Endothelial cell (in vitro differentiated cells): Measurements from ENCODE around the gene CPA5. TPM values are rescaled to one million over a fixed set of nuclear protein-coding genes. Genes with fewer than 3 reads are reported as not detected.

Experiments used
- DNase-seq: peaks from one replicate; pipeline ENCODE4 v3.0.0; 2021; ENCODE audit warnings: low spot score
- H3K27ac Mint-ChIP-seq: one replicate; pipeline ENCODE4 v1.8.0; 2021; ENCODE audit warnings: mixed read lengths, inconsistent platforms; ENCODE audit not compliant: unreplicated experiment
- H3K27me3 Mint-ChIP-seq: one replicate; pipeline ENCODE4 v1.8.0; 2021; ENCODE audit warnings: mild to moderate bottlenecking, moderate library complexity, mixed read lengths, inconsistent platforms; ENCODE audit not compliant: unreplicated experiment
- H3K36me3 Mint-ChIP-seq: one replicate; pipeline ENCODE4 v1.8.0; 2021; ENCODE audit warnings: mild to moderate bottlenecking, low read depth, mixed read lengths, inconsistent platforms; ENCODE audit not compliant: unreplicated experiment
- H3K4me1 Mint-ChIP-seq: one replicate; pipeline ENCODE4 v1.8.0; 2021; ENCODE audit warnings: mild to moderate bottlenecking, mixed read lengths, inconsistent platforms; ENCODE audit not compliant: unreplicated experiment
- H3K4me3 Mint-ChIP-seq: one replicate; pipeline ENCODE4 v1.8.0; 2021; ENCODE audit warnings: mild to moderate bottlenecking, mixed read lengths, inconsistent platforms; ENCODE audit not compliant: unreplicated experiment
- H3K9me3 Mint-ChIP-seq: one replicate; pipeline ENCODE4 v1.8.0; 2021; ENCODE audit warnings: mixed read lengths, inconsistent platforms; ENCODE audit not compliant: unreplicated experiment
- total RNA-seq: library from RNA; stranded (reverse); fragmentation: NEBNext Ultra II Directional; extraction: Animal tissue kit (Norgen Biotek cat#: 25700); gene quantifications from one replicate; pipeline ENCODE4 v1.2.1, GENCODE V29; 2021; ENCODE audit not compliant: unreplicated experiment
- TF ChIP-seq, protein P1 (sequence below): fragments of 200-600 bp; sonication (generic); IDR thresholded peaks from one replicate; pipeline ENCODE4 v1.5.0; 2021; ENCODE audit warnings: antibody characterized with exemption; ENCODE audit not compliant: unreplicated experiment

CPA5 gene
- total RNA-seq, 1 donor from 2014 or later, result not detected

DNA sequence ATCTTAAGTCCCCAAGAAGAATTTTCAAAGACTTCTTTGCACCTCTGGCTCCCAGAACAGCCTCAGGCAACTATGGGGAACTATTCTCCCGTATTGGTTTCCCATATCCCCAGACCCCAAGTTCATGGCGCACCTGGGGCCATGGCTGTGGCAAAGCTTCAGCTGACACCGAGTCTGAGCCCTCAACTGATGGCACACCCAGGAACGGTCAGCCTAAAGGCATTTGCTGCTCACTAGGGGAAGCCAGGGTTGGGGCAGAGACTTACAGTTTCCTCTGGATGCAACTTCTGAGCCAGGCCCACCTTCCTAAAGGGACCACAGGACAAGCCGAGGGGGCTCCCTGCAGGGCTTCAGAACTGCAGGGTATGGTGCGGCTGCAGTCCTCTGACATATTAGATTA is 21.9 kb downstream of the CPA5 start:
- no peaks in the 10 kb centered on the region for H3K36me3 Mint-ChIP-seq
- H3K9me3 Mint-ChIP-seq, result no peaks in the 10 kb centered on the region
- TF ChIP-seq, protein P1, sequence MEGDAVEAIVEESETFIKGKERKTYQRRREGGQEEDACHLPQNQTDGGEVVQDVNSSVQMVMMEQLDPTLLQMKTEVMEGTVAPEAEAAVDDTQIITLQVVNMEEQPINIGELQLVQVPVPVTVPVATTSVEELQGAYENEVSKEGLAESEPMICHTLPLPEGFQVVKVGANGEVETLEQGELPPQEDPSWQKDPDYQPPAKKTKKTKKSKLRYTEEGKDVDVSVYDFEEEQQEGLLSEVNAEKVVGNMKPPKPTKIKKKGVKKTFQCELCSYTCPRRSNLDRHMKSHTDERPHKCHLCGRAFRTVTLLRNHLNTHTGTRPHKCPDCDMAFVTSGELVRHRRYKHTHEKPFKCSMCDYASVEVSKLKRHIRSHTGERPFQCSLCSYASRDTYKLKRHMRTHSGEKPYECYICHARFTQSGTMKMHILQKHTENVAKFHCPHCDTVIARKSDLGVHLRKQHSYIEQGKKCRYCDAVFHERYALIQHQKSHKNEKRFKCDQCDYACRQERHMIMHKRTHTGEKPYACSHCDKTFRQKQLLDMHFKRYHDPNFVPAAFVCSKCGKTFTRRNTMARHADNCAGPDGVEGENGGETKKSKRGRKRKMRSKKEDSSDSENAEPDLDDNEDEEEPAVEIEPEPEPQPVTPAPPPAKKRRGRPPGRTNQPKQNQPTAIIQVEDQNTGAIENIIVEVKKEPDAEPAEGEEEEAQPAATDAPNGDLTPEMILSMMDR, result no peak
- DNase-seq, result no peak
- H3K27me3 Mint-ChIP-seq, result peaks cover 3% of the 10 kb centered on the region
- H3K4me3 Mint-ChIP-seq, result no peak overlapping the region
- peaks cover 10% of the 10 kb centered on the region for H3K4me1 Mint-ChIP-seq
- no peak overlapping the region for H3K27ac Mint-ChIP-seq

DNA sequence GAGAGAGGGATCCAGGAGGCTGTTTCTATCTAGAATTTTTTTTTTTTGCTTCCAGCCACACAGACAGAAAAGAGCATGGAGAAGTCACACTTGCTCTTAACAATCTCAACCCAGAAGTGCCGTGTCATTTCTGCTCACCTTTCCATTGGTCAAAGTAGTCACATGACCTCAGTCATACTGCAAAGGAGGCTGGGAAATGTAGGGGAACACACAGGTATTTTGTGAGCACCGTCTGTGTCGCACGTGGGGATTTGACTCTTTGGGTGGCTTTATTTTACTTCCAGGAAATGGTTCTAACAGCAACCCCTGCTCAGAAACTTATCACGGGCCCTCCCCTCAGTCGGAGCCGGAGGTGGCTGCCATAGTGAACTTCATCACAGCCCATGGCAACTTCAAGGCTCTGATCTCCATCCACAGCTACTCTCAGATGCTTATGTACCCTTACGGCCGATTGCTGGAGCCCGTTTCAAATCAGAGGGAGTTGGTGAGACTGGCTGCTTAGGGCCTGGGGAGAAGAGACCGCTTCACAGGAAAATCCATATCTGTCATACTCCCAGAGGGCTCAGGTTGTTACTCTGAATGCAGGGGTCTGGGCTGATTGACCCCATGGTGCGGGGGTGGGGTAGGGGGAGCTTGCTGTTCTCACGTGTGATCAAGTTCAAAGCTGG is 22.6 kb downstream of the CPA5 start:
- Mint-ChIP-seq H3K27me3 (peaks cover 3% of the 10 kb centered on the region), H3K4me3 (no peak overlapping the region), H3K9me3 (no peaks in the 10 kb centered on the region), H3K27ac (no peak overlapping the region), H3K36me3 (no peaks in the 10 kb centered on the region), H3K4me1 (peaks cover 10% of the 10 kb centered on the region)
- DNase-seq, result no peak
- TF ChIP-seq, protein P1, result no peak

DNA sequence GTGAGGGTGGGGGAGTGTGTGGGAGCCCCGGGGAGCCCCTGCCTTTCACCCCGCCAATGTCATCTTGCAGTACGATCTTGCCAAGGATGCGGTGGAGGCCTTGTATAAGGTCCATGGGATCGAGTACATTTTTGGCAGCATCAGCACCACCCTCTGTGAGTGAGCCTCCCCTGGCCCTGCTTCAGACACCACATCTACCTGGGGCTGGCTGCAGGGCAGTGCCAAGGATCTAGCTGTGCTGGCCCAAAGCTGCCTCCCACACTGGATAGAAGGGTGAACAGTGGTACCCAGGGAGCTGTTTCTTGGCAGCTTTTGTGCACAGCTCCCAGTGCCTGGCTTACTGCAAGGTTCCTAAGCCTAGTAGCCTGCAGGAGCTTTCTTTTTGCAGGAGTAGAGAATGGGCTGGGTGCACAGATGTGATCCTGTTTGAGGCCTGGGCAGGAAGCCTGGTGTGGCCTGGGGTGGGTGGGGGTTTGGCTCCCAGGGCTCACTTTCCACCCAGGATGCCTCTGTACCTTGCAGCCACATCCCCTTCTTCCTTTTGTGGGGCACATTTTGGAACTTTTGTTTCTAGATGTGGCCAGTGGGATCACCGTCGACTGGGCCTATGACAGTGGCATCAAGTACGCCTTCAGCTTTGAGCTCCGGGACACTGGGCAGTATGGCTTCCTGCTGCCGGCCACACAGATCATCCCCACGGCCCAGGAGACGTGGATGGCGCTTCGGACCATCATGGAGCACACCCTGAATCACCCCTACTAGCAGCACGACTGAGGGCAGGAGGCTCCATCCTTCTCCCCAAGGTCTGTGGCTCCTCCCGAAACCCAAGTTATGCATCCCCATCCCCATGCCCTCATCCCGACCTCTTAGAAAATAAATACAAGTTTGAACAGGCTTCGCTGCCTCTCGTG is 23.5 kb downstream of the CPA5 start:
- no peak for DNase-seq
- Mint-ChIP-seq H3K4me3 (no peak overlapping the region), H3K9me3 (no peaks in the 10 kb centered on the region), H3K27me3 (peaks cover 3% of the 10 kb centered on the region), H3K27ac (no peak overlapping the region), H3K4me1 (peaks cover 10% of the 10 kb centered on the region), H3K36me3 (no peaks in the 10 kb centered on the region)
- TF ChIP-seq, protein P1, result no peak

DNA sequence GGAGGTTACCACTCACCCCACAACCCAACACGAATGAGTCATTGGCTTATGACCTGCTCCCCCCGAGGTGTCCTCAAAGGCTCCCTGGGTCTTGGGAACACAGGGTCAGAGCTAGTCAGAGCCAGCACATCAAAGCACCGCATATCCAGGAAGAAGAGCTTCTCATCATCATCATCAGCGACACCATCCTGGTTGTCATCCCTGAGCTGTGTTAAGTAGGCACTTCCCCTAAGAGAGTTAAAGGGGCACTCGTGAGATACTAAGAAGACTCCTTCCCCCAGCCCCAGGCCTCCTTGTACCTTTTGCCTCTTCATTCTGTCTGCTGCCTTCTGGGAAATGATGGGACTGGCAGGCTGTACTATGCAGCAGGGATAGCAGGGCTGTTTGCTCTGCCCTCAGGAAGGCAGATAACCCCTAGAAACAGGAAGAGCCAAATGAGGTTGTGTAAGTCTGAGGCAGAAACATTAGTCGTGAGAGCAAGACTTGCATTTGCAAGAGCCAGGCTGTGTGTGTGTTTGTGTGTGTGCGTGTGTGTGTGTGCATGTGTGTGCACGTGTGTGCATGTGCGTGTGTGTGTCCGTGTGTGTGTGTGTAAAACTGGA is 24.6 kb downstream of the CPA5 start:
- Mint-ChIP-seq H3K4me1 (peaks cover 16% of the 10 kb centered on the region), H3K36me3 (no peaks in the 10 kb centered on the region), H3K9me3 (no peaks in the 10 kb centered on the region), H3K4me3 (no peak overlapping the region), H3K27ac (no peak overlapping the region), H3K27me3 (peaks cover 3% of the 10 kb centered on the region)
- TF ChIP-seq, protein P1, result no peak
- no peak for DNase-seq
